SK-N-SH treated with all-trans-retinoic acid at 6 μM for 48 hours (cell line): ENCODE measurements around the gene HELZ2.

Experiments used
- ATAC-seq: fragments of 200-7000 bp; cut with Tn5 transposase; 3 replicates; pipeline ENCODE4 v1.9.1; 2020; ENCODE audit warnings: mild to moderate bottlenecking, moderate library complexity
- ARNTL ChIP-seq: fragments of 450-650 bp; formaldehyde crosslinking; IDR thresholded peaks from 2 replicates; pipeline ENCODE4 v1.5.0; 2020; ENCODE audit warnings: low read depth, mild to moderate bottlenecking, moderate library complexity, borderline replicate concordance
- BACH2 ChIP-seq: fragments of 250-450 bp; sonication (Bioruptor Pico); IDR thresholded peaks from 2 replicates; pipeline ENCODE4 v1.9.0; 2021; ENCODE audit warnings: mild to moderate bottlenecking, borderline replicate concordance
- CSDC2 ChIP-seq: fragments of 250-450 bp; sonication (Bioruptor Pico); IDR thresholded peaks from 2 replicates; pipeline ENCODE4 v1.5.0; 2020; ENCODE audit warnings: mild to moderate bottlenecking, moderate library complexity
- ESRRG ChIP-seq: fragments of 250-450 bp; sonication (Bioruptor Pico); IDR thresholded peaks from 2 replicates; pipeline ENCODE4 v1.6.1; 2021; ENCODE audit warnings: mild to moderate bottlenecking
- GLIS3 ChIP-seq: fragments of 250-450 bp; sonication (Bioruptor Pico); IDR thresholded peaks from 2 replicates; pipeline ENCODE4 v1.5.0; 2020; ENCODE audit warnings: mild to moderate bottlenecking, moderate library complexity
- ISL1 ChIP-seq: fragments of 250-450 bp; sonication (Bioruptor Pico); IDR thresholded peaks from 2 replicates; pipeline ENCODE4 v2.1.2; 2022; ENCODE audit warnings: mild to moderate bottlenecking, moderate library complexity
- OSR1 ChIP-seq: fragments of 250-450 bp; sonication (Bioruptor Pico); IDR thresholded peaks from 2 replicates; pipeline ENCODE4 v1.8.0; 2022; ENCODE audit warnings: moderate library complexity, mild to moderate bottlenecking, inconsistent platforms
- RARB ChIP-seq: fragments of 250-450 bp; sonication (Bioruptor Pico); IDR thresholded peaks from 2 replicates; pipeline ENCODE4 v1.8.0; 2021; ENCODE audit warnings: mild to moderate bottlenecking, moderate library complexity
- SNAI2 ChIP-seq: fragments of 250-450 bp; sonication (Bioruptor Pico); IDR thresholded peaks from 2 replicates; pipeline ENCODE4 v1.5.0; 2020; ENCODE audit warnings: mild to moderate bottlenecking, moderate library complexity
- TCF4 ChIP-seq: fragments of 250-450 bp; sonication (Bioruptor Pico); IDR thresholded peaks from 2 replicates; pipeline ENCODE4 v1.8.0; 2021; ENCODE audit warnings: mild to moderate bottlenecking, moderate library complexity, borderline replicate concordance
- TOX ChIP-seq: fragments of 250-450 bp; sonication (Bioruptor Pico); IDR thresholded peaks from 2 replicates; pipeline ENCODE4 v1.8.0; 2021; ENCODE audit warnings: mild to moderate bottlenecking, moderate library complexity, borderline replicate concordance
- ZC3H10 ChIP-seq: fragments of 250-450 bp; sonication (Bioruptor Pico); IDR thresholded peaks from 2 replicates; pipeline ENCODE4 v1.5.1; 2021; ENCODE audit warnings: mild to moderate bottlenecking, moderate library complexity
- ZFP30 ChIP-seq: fragments of 450-650 bp; formaldehyde crosslinking; IDR thresholded peaks from 2 replicates; pipeline ENCODE4 v1.5.0; 2022; ENCODE audit warnings: mild to moderate bottlenecking, moderate library complexity
- ZNF70 ChIP-seq: fragments of 450-650 bp; formaldehyde crosslinking; IDR thresholded peaks from 2 replicates; pipeline ENCODE4 v1.5.0; 2020; ENCODE audit warnings: mild to moderate bottlenecking, moderate library complexity
- ZNF8 ChIP-seq: fragments of 450-650 bp; formaldehyde crosslinking; IDR thresholded peaks from 2 replicates; pipeline ENCODE4 v1.5.0; 2020; ENCODE audit warnings: mild to moderate bottlenecking, moderate library complexity
- TF ChIP-seq, protein P1 (sequence below): fragments of 250-450 bp; sonication (Bioruptor Pico); IDR thresholded peaks from 2 replicates; pipeline ENCODE4 v1.5.1; 2020; ENCODE audit warnings: low read depth, mild to moderate bottlenecking, moderate library complexity
- TF ChIP-seq, protein P2 (sequence below): fragments of 250-450 bp; sonication (Bioruptor Pico); IDR thresholded peaks from 2 replicates; pipeline ENCODE4 v1.8.0; 2021; ENCODE audit warnings: low read depth, mild to moderate bottlenecking, moderate library complexity, borderline replicate concordance
- TF ChIP-seq, protein P3 (sequence below): fragments of 250-450 bp; sonication (Bioruptor Pico); IDR thresholded peaks from 2 replicates; pipeline ENCODE4 v1.5.1; 2021; ENCODE audit warnings: mild to moderate bottlenecking, moderate library complexity
- TF ChIP-seq, protein P4 (sequence below): fragments of 250-450 bp; sonication (Bioruptor Pico); IDR thresholded peaks from 2 replicates; pipeline ENCODE4 v1.5.0; 2020; ENCODE audit warnings: mild to moderate bottlenecking, moderate library complexity
- TF ChIP-seq, protein P5 (sequence below): fragments of 250-450 bp; sonication (Bioruptor Pico); IDR thresholded peaks from 2 replicates; pipeline ENCODE4 v1.8.0; 2020; ENCODE audit warnings: mild to moderate bottlenecking, moderate library complexity, borderline replicate concordance

The HELZ2 gene

DNA sequence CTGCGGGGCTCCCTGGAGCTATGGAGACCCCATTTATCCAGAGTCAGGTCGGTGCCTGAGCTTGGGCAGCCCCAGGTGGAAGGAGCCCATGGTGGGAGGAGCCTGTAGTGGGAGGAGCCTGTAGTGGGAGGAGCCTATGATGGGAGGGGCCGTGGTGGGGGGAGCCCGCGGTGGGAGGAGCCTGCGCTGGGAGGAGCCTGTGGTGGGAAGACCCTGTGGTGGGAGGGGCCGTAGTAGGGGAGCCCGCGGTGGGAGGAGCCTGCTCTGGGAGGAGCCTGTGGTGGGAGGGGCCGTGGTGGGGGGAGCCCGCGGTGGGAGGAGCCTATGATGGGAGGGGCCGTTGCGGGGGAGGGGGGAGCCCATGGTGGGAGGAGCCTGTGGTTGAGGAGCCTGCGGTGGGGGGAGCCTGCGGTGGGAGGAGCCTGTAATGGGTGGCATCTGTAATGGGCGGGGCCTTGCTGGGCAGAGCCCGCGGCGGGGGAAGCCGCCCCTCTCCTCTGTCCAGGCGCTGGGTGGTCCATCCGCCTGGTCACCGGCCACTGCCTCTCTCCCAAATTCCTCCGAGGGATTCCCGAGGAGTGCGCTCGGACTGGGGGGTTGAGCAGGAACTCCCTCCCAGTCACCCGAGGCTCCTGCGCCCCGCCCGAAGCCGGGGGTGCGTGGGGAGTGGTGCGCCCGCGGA is 20.6 kb downstream of the HELZ2 start:
- peak; percentile 81 for ATAC-seq
- TF ChIP-seq ISL1 (CRISPR knock-in tag): no peak
- TF ChIP-seq GLIS3 (CRISPR knock-in tag): 0 out of 2 replicates have a peak, but pooled peaks have one; percentile 30
- TF ChIP-seq, all 23 proteins: peak for 1

DNA sequence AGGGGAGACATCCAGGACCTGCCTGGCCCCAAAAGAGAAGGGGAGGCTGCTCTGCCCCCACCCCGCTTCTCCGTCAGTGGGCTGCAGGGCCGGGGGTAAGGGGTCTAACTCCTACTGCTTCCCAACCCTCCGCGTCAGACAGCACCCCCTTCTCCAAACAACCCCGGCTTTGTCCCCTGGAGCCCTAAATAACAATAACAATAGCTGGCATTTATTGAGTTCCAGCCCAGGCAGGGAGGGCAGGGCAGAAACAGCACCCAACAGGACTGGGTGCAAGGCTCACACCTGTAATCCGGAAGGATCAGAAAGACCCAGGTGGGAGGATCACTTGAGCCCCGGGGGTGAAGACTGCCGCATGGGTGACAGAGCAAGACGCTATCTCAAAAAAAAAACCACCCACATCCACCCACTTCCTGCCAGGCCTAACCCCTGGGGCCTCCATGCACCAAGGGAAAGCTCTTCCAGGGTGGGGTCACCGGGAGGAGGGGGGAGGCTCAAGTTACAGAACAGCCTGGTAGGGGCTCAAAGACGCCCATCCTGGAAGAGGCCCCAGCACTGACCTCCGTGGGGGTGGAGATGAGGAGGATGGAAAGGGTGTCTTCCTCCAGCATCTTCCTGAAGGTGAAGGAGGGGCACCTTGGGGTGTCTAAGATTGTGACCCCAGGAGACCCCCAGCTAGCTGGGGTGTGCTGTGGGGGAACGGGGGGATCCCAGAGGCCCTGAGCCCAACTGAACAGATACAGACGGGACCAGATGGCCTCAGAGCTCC is 21.4 kb downstream of the HELZ2 start:
- TF ChIP-seq, protein P1, sequence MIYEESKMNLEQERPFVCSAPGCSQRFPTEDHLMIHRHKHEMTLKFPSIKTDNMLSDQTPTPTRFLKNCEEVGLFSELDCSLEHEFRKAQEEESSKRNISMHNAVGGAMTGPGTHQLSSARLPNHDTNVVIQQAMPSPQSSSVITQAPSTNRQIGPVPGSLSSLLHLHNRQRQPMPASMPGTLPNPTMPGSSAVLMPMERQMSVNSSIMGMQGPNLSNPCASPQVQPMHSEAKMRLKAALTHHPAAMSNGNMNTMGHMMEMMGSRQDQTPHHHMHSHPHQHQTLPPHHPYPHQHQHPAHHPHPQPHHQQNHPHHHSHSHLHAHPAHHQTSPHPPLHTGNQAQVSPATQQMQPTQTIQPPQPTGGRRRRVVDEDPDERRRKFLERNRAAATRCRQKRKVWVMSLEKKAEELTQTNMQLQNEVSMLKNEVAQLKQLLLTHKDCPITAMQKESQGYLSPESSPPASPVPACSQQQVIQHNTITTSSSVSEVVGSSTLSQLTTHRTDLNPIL (CRISPR knock-in tag): no peak
- no peak for TF ChIP-seq TCF4 (CRISPR knock-in tag)
- no peak for TF ChIP-seq CSDC2
- TF ChIP-seq, protein P2, sequence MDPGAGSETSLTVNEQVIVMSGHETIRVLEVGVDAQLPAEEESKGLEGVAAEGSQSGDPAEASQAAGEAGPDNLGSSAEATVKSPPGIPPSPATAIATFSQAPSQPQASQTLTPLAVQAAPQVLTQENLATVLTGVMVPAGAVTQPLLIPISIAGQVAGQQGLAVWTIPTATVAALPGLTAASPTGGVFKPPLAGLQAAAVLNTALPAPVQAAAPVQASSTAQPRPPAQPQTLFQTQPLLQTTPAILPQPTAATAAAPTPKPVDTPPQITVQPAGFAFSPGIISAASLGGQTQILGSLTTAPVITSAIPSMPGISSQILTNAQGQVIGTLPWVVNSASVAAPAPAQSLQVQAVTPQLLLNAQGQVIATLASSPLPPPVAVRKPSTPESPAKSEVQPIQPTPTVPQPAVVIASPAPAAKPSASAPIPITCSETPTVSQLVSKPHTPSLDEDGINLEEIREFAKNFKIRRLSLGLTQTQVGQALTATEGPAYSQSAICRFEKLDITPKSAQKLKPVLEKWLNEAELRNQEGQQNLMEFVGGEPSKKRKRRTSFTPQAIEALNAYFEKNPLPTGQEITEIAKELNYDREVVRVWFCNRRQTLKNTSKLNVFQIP (CRISPR knock-in tag): no peak
- TF ChIP-seq, protein P3, sequence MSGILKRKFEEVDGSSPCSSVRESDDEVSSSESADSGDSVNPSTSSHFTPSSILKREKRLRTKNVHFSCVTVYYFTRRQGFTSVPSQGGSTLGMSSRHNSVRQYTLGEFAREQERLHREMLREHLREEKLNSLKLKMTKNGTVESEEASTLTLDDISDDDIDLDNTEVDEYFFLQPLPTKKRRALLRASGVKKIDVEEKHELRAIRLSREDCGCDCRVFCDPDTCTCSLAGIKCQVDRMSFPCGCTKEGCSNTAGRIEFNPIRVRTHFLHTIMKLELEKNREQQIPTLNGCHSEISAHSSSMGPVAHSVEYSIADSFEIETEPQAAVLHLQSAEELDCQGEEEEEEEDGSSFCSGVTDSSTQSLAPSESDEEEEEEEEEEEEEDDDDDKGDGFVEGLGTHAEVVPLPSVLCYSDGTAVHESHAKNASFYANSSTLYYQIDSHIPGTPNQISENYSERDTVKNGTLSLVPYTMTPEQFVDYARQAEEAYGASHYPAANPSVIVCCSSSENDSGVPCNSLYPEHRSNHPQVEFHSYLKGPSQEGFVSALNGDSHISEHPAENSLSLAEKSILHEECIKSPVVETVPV (CRISPR knock-in tag): no peak
- TF ChIP-seq SNAI2 (CRISPR knock-in tag): no peak
- TF ChIP-seq BACH2: no peak
- TF ChIP-seq GLIS3 (CRISPR knock-in tag): no peak
- TF ChIP-seq ARNTL (CRISPR knock-in tag): no peak
- no peak for TF ChIP-seq ZC3H10
- no peak for TF ChIP-seq OSR1 (CRISPR knock-in tag)
- TF ChIP-seq ZNF70 (CRISPR knock-in tag): no peak
- TF ChIP-seq ESRRG: no peak
- no peak for TF ChIP-seq TOX (CRISPR knock-in tag)
- TF ChIP-seq ZNF8 (CRISPR knock-in tag): no peak
- TF ChIP-seq, protein P4, sequence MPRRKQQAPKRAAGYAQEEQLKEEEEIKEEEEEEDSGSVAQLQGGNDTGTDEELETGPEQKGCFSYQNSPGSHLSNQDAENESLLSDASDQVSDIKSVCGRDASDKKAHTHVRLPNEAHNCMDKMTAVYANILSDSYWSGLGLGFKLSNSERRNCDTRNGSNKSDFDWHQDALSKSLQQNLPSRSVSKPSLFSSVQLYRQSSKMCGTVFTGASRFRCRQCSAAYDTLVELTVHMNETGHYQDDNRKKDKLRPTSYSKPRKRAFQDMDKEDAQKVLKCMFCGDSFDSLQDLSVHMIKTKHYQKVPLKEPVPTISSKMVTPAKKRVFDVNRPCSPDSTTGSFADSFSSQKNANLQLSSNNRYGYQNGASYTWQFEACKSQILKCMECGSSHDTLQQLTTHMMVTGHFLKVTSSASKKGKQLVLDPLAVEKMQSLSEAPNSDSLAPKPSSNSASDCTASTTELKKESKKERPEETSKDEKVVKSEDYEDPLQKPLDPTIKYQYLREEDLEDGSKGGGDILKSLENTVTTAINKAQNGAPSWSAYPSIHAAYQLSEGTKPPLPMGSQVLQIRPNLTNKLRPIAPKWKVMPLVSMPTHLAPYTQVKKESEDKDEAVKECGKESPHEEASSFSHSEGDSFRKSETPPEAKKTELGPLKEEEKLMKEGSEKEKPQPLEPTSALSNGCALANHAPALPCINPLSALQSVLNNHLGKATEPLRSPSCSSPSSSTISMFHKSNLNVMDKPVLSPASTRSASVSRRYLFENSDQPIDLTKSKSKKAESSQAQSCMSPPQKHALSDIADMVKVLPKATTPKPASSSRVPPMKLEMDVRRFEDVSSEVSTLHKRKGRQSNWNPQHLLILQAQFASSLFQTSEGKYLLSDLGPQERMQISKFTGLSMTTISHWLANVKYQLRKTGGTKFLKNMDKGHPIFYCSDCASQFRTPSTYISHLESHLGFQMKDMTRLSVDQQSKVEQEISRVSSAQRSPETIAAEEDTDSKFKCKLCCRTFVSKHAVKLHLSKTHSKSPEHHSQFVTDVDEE (CRISPR knock-in tag): no peak
- TF ChIP-seq ZFP30 (CRISPR knock-in tag): no peak
- no peak for TF ChIP-seq RARB
- TF ChIP-seq, protein P5, sequence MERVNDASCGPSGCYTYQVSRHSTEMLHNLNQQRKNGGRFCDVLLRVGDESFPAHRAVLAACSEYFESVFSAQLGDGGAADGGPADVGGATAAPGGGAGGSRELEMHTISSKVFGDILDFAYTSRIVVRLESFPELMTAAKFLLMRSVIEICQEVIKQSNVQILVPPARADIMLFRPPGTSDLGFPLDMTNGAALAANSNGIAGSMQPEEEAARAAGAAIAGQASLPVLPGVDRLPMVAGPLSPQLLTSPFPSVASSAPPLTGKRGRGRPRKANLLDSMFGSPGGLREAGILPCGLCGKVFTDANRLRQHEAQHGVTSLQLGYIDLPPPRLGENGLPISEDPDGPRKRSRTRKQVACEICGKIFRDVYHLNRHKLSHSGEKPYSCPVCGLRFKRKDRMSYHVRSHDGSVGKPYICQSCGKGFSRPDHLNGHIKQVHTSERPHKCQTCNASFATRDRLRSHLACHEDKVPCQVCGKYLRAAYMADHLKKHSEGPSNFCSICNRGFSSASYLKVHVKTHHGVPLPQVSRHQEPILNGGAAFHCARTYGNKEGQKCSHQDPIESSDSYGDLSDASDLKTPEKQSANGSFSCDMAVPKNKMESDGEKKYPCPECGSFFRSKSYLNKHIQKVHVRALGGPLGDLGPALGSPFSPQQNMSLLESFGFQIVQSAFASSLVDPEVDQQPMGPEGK: no peak
- no peak for ATAC-seq

DNA sequence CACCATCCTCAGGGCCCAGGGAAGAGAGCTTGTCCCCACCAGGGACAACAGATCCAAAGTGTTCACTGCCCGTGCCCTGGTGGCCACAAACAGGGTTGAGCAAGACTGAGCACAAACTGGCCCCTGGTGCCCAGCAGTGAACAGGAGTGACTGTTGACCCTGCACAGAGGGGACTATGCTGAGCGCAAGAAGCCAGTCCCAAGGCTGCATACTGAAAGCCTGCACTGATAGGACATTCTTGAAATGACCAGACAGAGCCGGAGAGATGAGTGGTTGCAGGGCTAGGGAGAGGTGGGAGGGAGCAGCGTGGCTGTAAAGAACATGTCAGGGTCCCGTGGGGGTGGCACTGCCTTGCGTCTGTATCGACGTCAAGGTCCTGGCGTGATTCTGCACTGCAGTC is 23.0 kb downstream of the HELZ2 start:
- no peak for ATAC-seq
- TF ChIP-seq BACH2 (no peak), OSR1 (CRISPR knock-in tag) (no peak), ZNF8 (CRISPR knock-in tag) (no peak), ZNF70 (CRISPR knock-in tag) (no peak), ZFP30 (CRISPR knock-in tag) (no peak), ZC3H10 (no peak)
